Thoracic aorta (tissue), 2 donors: ENCODE results near the gene CDH15. TPM values are rescaled to one million over a fixed set of nuclear protein-coding genes. Genes with fewer than 3 reads are reported as not detected.
A peak's percentile ranks its signal among the peaks of the same experiment; 100 is the strongest.
"Not testable (repeated sequence)": the region's sequence is repeated elsewhere in the genome, so short reads cannot be mapped to it uniquely, and the experiment has no call there.

Experiments
- ATAC-seq: fragments of 150-250 bp; one replicate; pipeline ENCODE4 v1.8.0; 2017; ENCODE audit warnings: low read depth; ENCODE audit not compliant: insufficient number of reproducible peaks, low FRiP score
- DNase-seq: peaks from one replicate; pipeline ENCODE4 v3.0.0-alpha.2; 2020; ENCODE audit warnings: low spot score
- H3K27ac ChIP-seq, 2 donors: fragments of 200-600 bp; sonication (generic); 1 replicate in 1 of 2; 2 replicates in 1 of 2; pipeline ENCODE4 v1.5.1; 2016; ENCODE audit warnings: mild to moderate bottlenecking in 2 of 2, moderate library complexity in 2 of 2
- H3K27me3 ChIP-seq: fragments of 200-600 bp; sonication (generic); replicated peaks from 2 replicates; pipeline ENCODE4 v1.6.0; 2016; ENCODE audit warnings: mild to moderate bottlenecking; ENCODE audit not compliant: insufficient read depth
- H3K36me3 ChIP-seq: fragments of 200-600 bp; sonication (generic); one replicate; pipeline ENCODE4 v1.5.1; 2016
- H3K4me1 ChIP-seq, 2 donors: fragments of 200-600 bp; sonication (generic); 1 replicate in 1 of 2; 2 replicates in 1 of 2; pipeline versions ENCODE4 v1.5.1 to v1.6.0; 2016; ENCODE audit warnings: low read depth in 2 of 2, mild to moderate bottlenecking in 1 of 2; ENCODE audit not compliant: control insufficient read depth in 1 of 2
- H3K4me3 ChIP-seq: fragments of 200-600 bp; sonication (generic); 2 replicates; pipeline ENCODE4 v1.5.1; 2016; ENCODE audit warnings: mild to moderate bottlenecking
- H3K9me3 ChIP-seq: fragments of 200-600 bp; sonication (generic); 2 replicates; pipeline ENCODE4 v1.5.1; 2016
- CTCF ChIP-seq: fragments of 200-600 bp; sonication (generic); IDR thresholded peaks from one replicate; pipeline ENCODE4 v1.5.1; 2019; ENCODE audit warnings: antibody characterized with exemption
- total RNA-seq, 2 donors: library from RNA; depleted of rRNA; stranded (reverse); fragments of >200 nt; gene quantifications; one replicate each; pipeline versions ENCODE4 v1.1.0 to v1.2.3, GENCODE V29; 2016

The CDH15 gene
- total RNA-seq, 2 donors from 2014 or later: 1.4 TPM; not detected in 1

DNA sequence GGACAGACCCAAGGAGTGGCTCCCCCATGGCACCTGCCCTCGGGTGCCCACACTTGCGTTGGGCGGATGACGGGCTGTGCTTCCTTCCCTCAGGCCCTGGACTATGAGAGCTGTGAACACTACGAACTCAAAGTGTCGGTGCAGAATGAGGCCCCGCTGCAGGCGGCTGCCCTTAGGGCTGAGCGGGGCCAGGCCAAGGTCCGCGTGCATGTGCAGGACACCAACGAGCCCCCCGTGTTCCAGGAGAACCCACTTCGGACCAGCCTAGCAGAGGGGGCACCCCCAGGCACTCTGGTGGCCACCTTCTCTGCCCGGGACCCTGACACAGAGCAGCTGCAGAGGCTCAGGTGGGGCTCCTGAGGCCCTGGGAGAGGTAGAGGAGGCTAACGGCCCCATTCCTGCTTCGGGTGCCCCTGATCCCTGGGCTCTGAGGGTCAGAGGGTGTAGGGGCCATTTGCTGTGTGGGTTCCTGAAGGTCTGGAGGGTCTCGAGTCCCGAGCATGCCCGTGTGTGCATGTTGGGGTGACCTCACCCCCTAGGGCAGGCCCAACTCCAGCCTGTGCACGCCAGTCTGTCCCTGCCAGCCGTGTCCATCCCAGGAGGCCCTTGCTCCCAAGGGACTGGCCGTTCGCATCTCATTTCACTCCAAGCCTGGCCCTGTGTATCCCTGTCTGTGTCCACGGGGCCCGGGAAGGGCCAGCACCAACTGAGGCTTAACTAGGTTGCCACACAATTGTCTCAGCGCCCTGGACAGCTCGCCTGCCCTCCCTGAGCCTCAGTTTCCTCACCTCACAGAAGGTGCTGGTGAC, 18.8 kb downstream of the CDH15 start:
- TF ChIP-seq CTCF: no peak
- no peak overlapping the region for H3K4me3 ChIP-seq
- H3K36me3 ChIP-seq: no peaks in the 10 kb centered on the region
- no peak overlapping the region for H3K27ac ChIP-seq
- peaks cover 0 to 4% of the 10 kb centered on the region in 2 donors for H3K4me1 ChIP-seq
- DNase-seq (no peak), ATAC-seq (no peak)
- H3K27me3 ChIP-seq: no peaks in the 10 kb centered on the region
- no peaks in the 10 kb centered on the region for H3K9me3 ChIP-seq

DNA sequence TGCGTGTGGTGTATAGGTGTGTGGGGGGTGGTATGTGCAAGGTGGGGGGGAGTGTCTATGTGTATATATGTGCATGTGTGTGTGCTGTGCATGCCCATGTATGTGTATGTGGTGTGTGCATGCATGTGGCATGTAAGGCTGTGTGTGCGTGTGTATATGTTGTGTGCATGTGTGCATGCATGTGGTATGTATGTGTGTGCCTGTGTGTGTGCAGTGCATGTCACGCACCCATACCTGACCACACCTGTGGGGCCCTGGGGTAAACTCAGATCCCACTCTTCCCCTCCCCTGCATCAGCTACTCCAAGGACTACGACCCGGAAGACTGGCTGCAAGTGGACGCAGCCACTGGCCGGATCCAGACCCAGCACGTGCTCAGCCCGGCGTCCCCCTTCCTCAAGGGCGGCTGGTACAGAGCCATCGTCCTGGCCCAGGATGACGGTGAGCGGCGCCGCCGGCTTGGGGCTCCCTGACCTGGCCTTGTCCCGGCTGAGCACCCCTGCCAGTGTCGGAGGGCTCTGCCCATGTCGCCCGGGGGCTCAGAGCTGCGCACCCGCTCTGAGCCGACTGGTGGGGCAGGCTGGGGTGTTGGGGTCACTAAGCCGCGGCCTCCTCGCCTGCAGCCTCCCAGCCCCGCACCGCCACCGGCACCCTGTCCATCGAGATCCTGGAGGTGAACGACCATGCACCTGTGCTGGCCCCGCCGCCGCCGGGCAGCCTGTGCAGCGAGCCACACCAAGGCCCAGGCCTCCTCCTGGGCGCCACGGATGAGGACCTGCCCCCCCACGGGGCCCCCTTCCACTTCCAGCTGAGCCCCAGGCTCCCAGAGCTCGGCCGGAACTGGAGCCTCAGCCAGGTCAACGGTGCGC, 19.7 kb downstream of the CDH15 start:
- Histone ChIP-seq H3K4me1 (peaks cover 0 to 4% of the 10 kb centered on the region in 2 donors), H3K36me3 (no peaks in the 10 kb centered on the region), H3K4me3 (peak overlapping the region; percentile 69), H3K9me3 (no peaks in the 10 kb centered on the region), H3K27me3 (no peaks in the 10 kb centered on the region), H3K27ac (no peak overlapping the region)
- DNase-seq (no peak), ATAC-seq (no peak)
- no peak for TF ChIP-seq CTCF

GRCh38 chr16:89191901-89192185, 20.3 kb downstream of the CDH15 start:
- Histone ChIP-seq H3K27ac (no peak overlapping the region), H3K27me3 (no peaks in the 10 kb centered on the region), H3K4me1 (peaks cover 0 to 4% of the 10 kb centered on the region in 2 donors), H3K9me3 (no peaks in the 10 kb centered on the region), H3K4me3 (peak overlapping the region; percentile 69), H3K36me3 (no peaks in the 10 kb centered on the region)
- DNase-seq: no peak
- no peak for ATAC-seq
- no peak for TF ChIP-seq CTCF

GRCh38 chr16:89192186-89192955, 20.8 kb downstream of the CDH15 start:
- ATAC-seq, H3K9me3 ChIP-seq, H3K27me3 ChIP-seq, DNase-seq, H3K27ac ChIP-seq, H3K36me3 ChIP-seq, H3K4me1 ChIP-seq: not testable (repeated sequence)
- peak overlapping the region; percentile 69 for H3K4me3 ChIP-seq

GRCh38 chr16:89192956-89193575, 21.5 kb downstream of the CDH15 start:
- H3K4me3 ChIP-seq: peak overlapping the region; percentile 27
- ATAC-seq: no peak
- H3K36me3 ChIP-seq: no peaks in the 10 kb centered on the region
- H3K4me1 ChIP-seq: peaks cover 0 to 4% of the 10 kb centered on the region in 2 donors
- TF ChIP-seq CTCF: no peak
- H3K27ac ChIP-seq: no peak overlapping the region
- DNase-seq: no peak
- no peaks in the 10 kb centered on the region for H3K9me3 ChIP-seq
- H3K27me3 ChIP-seq: no peaks in the 10 kb centered on the region
